Activated T-helper 1 cell treated with anti-CD3 and anti-CD28 coated beads, Interleukin-2, amount 50 U/mL, for 16 hours (primary cell): Measurements from ENCODE around the gene SCYL2.
"Not testable (repeated sequence)": the region's sequence is repeated elsewhere in the genome, so short reads cannot be mapped to it uniquely, and the experiment has no call there.

ENCODE experiments used
- DNase-seq, 2 donors: peaks; one replicate each; pipeline ENCODE4 v3.0.0-alpha.2; 2020; ENCODE audit warnings: low read depth in 1 of 2, low spot score in 1 of 2

The SCYL2 gene

GRCh38 chr12:100266835-100267602 is at the start of gene SCYL2, which contains the start of gene DEPDC4:
SCYL2 (plus strand) TSS chr12:100267177; CDS start chr12:100282971, 15,794 bp downstream.
DEPDC4 (minus strand) TSS chr12:100267079; CDS start chr12:100267076, 3 bp downstream.
- DNase-seq, result peak; percentile 81 to 89

DNA sequence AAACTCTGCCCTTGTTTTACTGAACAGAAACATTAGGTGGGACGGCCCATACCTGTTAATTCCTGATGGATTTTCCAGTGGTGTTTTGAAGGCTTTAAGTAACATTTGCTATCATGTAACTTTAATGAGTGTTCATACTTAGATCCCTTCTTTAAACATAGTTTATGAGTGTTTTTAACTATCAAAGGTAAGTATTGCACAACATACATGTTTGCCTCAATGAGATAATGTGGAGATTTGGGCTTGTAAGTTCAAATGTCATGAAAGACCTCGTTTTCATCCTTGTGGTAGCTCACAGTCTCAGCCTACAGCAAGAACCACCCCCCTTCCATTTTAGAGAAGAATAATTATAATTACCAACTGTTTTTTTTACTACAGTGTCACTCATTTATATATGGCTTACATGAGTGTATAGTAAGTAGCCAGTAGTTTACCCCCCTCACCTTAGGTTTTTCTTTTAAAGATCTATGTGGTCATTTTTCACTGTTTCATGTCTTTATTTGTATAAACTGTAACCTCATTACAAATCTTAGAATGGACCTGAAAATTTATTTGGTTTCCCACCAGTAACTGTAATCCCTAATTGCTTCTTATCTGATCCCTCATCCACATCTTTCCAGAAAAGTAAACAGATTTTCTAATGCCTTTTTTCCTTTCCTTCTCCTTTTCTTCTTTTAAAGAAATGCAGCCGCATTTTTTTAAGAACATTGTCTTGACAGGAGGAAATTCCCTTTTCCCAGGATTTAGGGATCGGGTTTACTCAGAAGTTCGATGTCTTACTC is 47.5 kb upstream of the SCYL2 start:
- no peak for DNase-seq

DNA sequence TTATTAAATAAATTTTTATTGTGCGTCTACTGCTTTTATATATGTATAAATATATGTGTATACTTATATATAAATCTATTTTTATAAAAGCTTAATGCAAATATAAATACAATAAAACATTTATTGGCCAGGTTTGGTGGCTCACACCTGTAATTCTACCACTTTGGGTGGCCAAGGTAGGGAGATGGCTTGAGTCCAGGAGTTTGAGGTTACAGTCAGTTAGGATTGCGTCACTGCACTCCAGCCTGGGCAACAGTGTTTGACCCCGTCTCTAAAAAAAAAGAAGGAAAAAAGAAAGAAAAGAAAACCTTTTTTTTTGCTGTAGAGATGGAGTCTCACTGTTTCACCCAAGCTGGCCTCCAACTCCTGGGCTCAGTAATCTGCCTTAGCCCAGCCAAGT is 45.5 kb upstream of the SCYL2 start:
- no peak for DNase-seq

- DNase-seq, result not testable (repeated sequence)
Measured at GRCh38 chr12:100222173-100222572, 44.8 kb upstream of the SCYL2 start.

DNA sequence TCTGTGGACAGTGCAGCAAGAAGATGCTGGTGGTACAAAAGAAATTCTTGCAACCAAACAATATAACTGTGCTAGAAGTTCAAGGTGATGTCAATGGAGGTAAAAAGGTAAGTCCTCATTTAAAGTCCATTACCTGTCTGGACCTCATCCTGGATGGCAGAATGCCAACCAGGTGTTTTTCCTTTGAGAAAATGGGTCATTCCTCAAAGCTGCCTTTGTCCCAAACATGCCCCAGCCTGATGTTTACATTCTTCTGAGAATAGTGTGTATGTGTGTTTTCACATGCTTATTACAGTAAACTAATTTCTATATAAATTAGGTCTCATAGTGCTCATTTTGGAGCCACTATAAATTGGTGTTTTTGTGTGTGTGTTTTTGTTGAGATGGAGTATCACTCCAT is 41.5 kb upstream of the SCYL2 start:
- DNase-seq, result no peak

- DNase-seq, result no peak
Measured at GRCh38 chr12:100229036-100229635, 37.8 kb upstream of the SCYL2 start.

DNA sequence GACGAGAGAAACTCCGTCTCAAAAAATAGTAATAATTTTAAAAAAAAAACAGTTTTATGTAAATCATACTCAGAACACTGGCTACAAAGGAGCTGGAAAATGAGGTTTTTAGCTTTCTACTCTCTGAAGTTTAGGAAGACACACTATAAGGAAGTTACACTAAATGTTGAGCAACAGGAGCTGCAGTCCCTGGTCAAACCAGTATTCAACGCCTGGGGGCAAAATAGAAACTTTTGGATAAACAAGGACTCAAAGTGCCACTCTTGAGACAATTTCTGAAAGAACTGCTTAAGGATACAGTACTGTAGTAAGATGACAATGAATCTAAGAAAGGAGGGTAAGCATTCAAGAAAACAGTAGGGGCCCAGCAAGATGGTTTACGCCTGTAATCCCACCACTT is 37.1 kb upstream of the SCYL2 start:
- no peak for DNase-seq

GRCh38 chr12:100231873-100232272 is 35.1 kb upstream of the SCYL2 start:
- DNase-seq, result not testable (repeated sequence)

- no peak for DNase-seq
Measured at GRCh38 chr12:100234166-100234565, 32.8 kb upstream of the SCYL2 start.

DNA sequence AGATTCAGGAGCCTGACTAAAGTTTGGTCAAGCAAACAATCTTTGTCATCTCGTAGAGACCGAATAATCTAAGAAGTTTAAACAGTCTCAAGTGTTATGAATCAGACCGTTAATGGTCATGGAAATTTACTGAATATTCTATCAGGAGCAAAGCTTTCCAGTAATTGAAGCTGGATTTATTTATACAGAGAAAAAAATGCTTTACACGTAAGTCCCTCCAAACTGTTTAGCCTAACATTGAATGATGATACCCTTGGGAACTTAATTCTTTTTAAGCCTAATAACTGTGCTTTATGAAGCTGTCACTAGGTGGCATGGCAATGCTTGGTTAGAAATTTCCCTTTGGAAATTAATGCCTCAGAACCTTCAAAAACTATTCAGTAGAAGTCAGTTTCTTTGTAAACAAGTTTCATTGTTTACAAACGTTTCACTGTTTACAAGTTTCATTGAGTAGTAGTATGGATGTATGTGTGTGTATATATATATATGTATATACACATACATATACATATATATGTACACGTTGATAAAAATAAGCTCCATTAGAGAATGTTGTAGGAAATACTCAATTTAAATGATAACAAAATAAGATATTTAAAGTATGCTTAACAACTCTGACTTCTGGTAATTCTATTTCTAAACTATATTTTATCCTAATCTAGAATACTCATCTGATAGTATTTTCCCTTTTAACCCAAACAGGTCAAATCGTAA is 32.2 kb upstream of the SCYL2 start:
- DNase-seq, result no peak

DNA sequence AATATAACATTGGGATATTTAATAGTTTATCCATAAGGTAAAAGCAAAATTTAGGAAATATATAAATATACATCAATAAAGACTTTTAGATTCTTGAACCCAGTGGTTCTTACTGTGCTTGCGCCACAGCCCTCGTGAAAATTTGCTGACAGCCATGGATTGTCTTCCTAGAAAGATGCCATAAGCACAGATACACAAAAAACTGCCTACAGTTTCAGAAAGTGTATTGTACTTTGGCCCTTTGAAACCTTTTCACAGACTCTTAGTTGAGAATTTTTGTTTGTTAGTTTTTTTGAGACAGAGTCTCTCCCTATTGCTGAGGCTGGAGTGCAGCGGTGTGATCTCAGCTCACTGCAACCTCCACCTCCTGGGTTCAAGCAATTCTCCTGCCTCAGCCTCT is 28.2 kb upstream of the SCYL2 start:
- no peak for DNase-seq

GRCh38 chr12:100239589-100239988 is 27.4 kb upstream of the SCYL2 start:
- no peak for DNase-seq

- DNase-seq, result no peak
Measured at GRCh38 chr12:100243137-100243536, 23.8 kb upstream of the SCYL2 start.

GRCh38 chr12:100247765-100248164 is 19.2 kb upstream of the SCYL2 start:
- no peak for DNase-seq

- no peak for DNase-seq
Measured at GRCh38 chr12:100248886-100249285, 18.1 kb upstream of the SCYL2 start.

DNA sequence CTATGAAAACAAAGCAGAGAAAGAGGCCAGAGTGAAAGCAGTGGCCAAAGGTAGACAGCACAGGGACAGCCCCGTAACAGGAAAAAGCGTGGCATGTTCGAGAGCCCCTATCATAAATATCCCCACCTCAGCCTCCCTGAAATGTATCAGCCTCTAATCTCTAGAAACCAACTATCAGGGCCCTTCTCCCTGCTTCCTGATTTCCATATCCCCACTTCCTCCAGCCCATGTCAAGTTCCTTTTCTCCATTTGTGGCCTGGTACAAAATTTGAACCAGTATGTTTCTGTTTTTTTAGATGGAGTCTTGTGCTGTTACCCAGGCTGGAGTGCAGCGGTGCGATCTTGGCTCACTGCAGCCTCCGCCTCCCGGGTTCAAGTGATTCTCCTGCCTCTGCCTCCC is 17.0 kb upstream of the SCYL2 start:
- no peak for DNase-seq

DNA sequence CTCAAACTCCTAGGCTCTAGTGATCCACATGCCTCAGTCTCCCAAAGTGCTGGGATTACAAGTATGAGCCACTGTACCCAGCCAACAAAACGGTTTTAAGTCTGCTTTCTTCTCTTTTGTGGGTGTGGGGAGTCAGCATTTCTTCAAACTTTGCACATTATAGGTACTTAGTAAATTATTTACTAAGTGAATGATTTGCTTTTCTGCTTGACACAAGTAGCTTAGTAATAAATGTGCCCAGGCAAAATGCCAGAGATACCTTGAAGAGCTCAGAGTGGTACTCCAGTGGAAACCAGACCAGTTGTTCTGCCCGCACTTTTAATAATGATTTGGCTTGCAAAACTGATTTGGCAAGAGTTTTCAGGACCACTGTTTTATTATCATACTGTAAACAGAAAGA is 15.1 kb upstream of the SCYL2 start:
- DNase-seq, result no peak

DNA sequence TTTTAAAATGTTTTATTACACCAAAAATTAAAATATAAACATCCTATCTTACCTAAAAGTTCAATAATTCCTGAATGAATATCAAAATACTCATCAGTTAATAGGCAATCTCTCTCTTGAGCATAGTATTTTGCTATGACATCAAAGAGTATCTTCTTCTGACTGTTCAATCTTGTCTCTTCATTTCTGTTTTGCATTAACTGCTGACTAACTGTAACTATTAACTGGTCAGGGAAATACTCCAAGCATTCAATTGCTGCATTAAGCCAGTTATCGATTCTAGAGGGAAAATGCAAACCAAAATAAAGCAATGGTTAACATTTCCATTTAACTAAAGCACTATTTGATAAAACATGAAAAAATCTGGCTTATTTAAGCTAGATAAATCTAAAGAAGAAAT is 13.5 kb upstream of the SCYL2 start:
- no peak for DNase-seq

DNA sequence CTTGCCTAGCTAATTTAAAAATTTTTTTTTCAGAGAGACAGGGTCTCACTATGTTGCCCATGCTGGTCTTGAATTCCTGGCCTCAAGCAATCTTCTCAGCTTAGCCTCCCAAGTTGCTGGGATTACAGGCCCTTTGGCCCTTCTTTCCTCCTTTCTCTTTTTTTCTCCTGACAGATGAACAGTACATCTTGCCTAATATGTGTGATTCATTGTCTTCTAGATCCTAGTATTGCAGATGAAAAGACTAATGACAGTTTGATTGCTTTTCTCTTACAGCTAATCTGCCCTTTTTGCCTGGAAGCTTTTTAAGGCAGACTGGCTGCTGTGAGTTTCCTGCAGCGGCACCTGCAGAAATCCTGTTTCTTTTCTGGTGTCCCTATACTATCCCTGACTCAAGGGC is 12.1 kb upstream of the SCYL2 start:
- no peak for DNase-seq

- DNase-seq, result no peak
Measured at GRCh38 chr12:100258127-100258526, 8.8 kb upstream of the SCYL2 start.

DNA sequence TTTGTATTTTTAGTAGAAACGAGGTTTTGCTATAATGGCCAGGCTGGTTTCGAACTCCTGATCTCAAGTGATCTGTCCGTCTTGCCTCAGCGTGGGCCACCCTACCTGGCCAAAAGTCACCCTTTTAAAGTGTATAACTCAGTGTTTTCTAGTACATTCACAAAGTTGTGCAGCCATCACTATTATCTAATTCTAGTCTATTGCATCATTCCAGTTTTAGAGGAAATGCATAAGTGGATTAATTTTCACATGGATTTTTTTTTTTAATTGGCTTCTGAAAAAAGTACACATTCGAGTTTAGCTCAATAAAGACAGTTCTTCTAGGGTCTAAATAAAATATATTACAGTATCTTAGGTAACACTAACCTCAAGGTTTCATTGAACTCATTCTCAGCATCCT is 3.8 kb upstream of the SCYL2 start:
- DNase-seq, result no peak
